ENCODE results near the gene OR4F29.
"Not testable (repeated sequence)": the region's sequence is repeated elsewhere in the genome, so short reads cannot be mapped to it uniquely, and the experiment has no call there.

The OR4F29 gene

GRCh38 chr1:451578-451977 is at the start of gene OR4F29:
OR4F29 (minus strand) TSS chr1:451678; CDS start chr1:451678, 0 bp downstream.
- not testable (repeated sequence) for DNase-seq

Data from activated CD4-positive, CD25-positive, alpha-beta regulatory T cell (primary cell).